Endothelial cell of umbilical vein (primary cell): ENCODE measurements around the gene RUVBL1. TPM values are rescaled to one million over a fixed set of nuclear protein-coding genes. Genes with fewer than 3 reads are reported as not detected.
A peak's percentile ranks its signal among the peaks of the same experiment; 100 is the strongest.

Experiments used
- BruUV-seq: library from RNA; stranded (reverse); fragments of 400-500 nt; replicated peaks from 2 replicates; lab custom pipeline; 2021; lab: Mats Ljungman, UMichigan
- CTCF ChIA-PET: fragments of 300-600, 350-600 bp; sonication (Branson Sonifier 250); formaldehyde crosslinking; loops from one replicate; lab custom pipeline; 2021; ENCODE audit warnings: antibody characterized with exemption, inconsistent platforms; lab: Charles Lee
- POLR2A ChIA-PET: fragments of 300-600, 350-600 bp; sonication (Branson Sonifier 250); formaldehyde crosslinking; loops from one replicate; lab custom pipeline; 2021; ENCODE audit warnings: antibody characterized with exemption, inconsistent platforms; lab: Charles Lee
- DNase-seq: peaks from one replicate; pipeline ENCODE4 v3.0.0-alpha.2; 2011; ENCODE audit warnings: low read depth, low spot score
- FAIRE-seq: peaks from 2 replicates; lab custom pipeline; 2011; peaks lifted over from hg19 to GRCh38; lab: Jason Lieb, UNC
- H2AFZ ChIP-seq: 2 replicates; pipeline ENCODE4 v1.6.0; 2012; ENCODE audit warnings: low read depth, low read length, control low read depth, inconsistent platforms
- H3K27ac ChIP-seq: 2 replicates; pipeline ENCODE4 v1.5.1; 2011; ENCODE audit warnings: low read depth, mild to moderate bottlenecking, control low read depth, low read length, moderate library complexity; ENCODE audit not compliant: insufficient read depth
- H3K27me3 ChIP-seq, 2 experiments: 2 replicates each; pipeline versions ENCODE4 v1.6.0 to v1.6.1; 2011; ENCODE audit warnings: low read length in 2 of 2, mixed read lengths in 1 of 2; ENCODE audit not compliant: control insufficient read depth in 2 of 2, insufficient read depth in 2 of 2
- H3K36me3 ChIP-seq, 2 experiments: 2 replicates in 1 of 2; 3 replicates in 1 of 2; pipeline ENCODE4 v1.5.1; 2011; ENCODE audit warnings: low read length in 2 of 2, mild to moderate bottlenecking in 1 of 2, moderate library complexity in 1 of 2; ENCODE audit not compliant: control insufficient read depth in 2 of 2, insufficient read depth in 2 of 2; ENCODE audit errors: extremely low read depth in 1 of 2
- H3K4me1 ChIP-seq: 3 replicates; pipeline ENCODE4 v1.5.1; 2011; ENCODE audit warnings: mild to moderate bottlenecking, low read length; ENCODE audit not compliant: control insufficient read depth, insufficient read depth; ENCODE audit errors: extremely low read depth
- H3K4me2 ChIP-seq: 2 replicates; pipeline ENCODE4 v1.6.1; 2011; ENCODE audit warnings: low read length, control low read depth, mixed read lengths; ENCODE audit not compliant: insufficient read depth
- H3K4me3 ChIP-seq, 3 experiments: fragments of 200-600 bp in 1 of 3; sonication (generic), shearing (Covaris generic) in 1 of 3; replicated peaks in 1 of 3; 2 replicates each; pipeline ENCODE4 v1.5.1; 2011 to 2016; ENCODE audit warnings: control low read depth in 3 of 3, low read length in 3 of 3, mild to moderate bottlenecking in 2 of 3, inconsistent platforms in 1 of 3, low read depth in 1 of 3, moderate library complexity in 1 of 3; ENCODE audit not compliant: insufficient read depth in 1 of 3
- H3K79me2 ChIP-seq: 2 replicates; pipeline ENCODE4 v1.6.0; 2012; ENCODE audit warnings: low read length, inconsistent platforms; ENCODE audit not compliant: control insufficient read depth, insufficient read depth
- H3K9ac ChIP-seq: replicated peaks from 2 replicates; pipeline ENCODE3; 2011; ENCODE audit warnings: low read length, control low read depth; ENCODE audit not compliant: insufficient read depth; ENCODE audit errors: extremely low read depth
- H3K9me1 ChIP-seq: replicated peaks from 3 replicates; pipeline ENCODE4 v1.6.0; 2011; ENCODE audit warnings: mild to moderate bottlenecking, low read length; ENCODE audit not compliant: control insufficient read depth, insufficient read depth; ENCODE audit errors: extremely low read depth
- H3K9me3 ChIP-seq: replicated peaks from 2 replicates; pipeline ENCODE4 v1.5.1; 2012; ENCODE audit warnings: low read length, inconsistent platforms; ENCODE audit not compliant: control insufficient read depth, insufficient read depth
- H4K20me1 ChIP-seq: replicated peaks from 2 replicates; pipeline ENCODE3; 2011; ENCODE audit warnings: mild to moderate bottlenecking, low read length; ENCODE audit not compliant: control insufficient read depth, insufficient read depth; ENCODE audit errors: extremely low read depth
- EZH2 ChIP-seq: IDR thresholded peaks from 2 replicates; pipeline ENCODE4 v1.6.1; 2012; ENCODE audit warnings: borderline replicate concordance, low read depth, mild to moderate bottlenecking, moderate library complexity, low read length, inconsistent platforms; ENCODE audit not compliant: severe bottlenecking
- GATA2 ChIP-seq: IDR thresholded peaks from 2 replicates; pipeline ENCODE4 v1.7.0; 2011; ENCODE audit warnings: low read depth, mild to moderate bottlenecking, moderate library complexity, mixed read lengths, low read length; ENCODE audit not compliant: insufficient read length, insufficient read depth
- JUN ChIP-seq: IDR thresholded peaks from 2 replicates; pipeline ENCODE4 v1.6.1; 2011; ENCODE audit warnings: borderline replicate concordance, low read depth; ENCODE audit not compliant: insufficient read length, insufficient read depth
- POLR2A ChIP-seq: IDR thresholded peaks from 2 replicates; pipeline ENCODE4 v1.6.1; 2012; ENCODE audit warnings: low read depth, mild to moderate bottlenecking, control low read depth, low read length
- POLR2AphosphoS5 ChIP-seq: IDR thresholded peaks from 2 replicates; pipeline ENCODE4 v1.6.1; 2012; ENCODE audit warnings: low read depth, mild to moderate bottlenecking, control low read depth, low read length, moderate library complexity; ENCODE audit not compliant: insufficient read depth
- dilution Hi-C: fragments of 300-500 bp; cut with MboI; formaldehyde crosslinking; loops from one replicate; pipeline ENCODE4 v1.15.0; 2019; ENCODE audit warnings: low sequenced_read_pairs; ENCODE audit not compliant: extremely low pct_ligation_motif_present
- intact Hi-C: fragments of 100-400 bp; cut with micrococcal nuclease; formaldehyde crosslinking; loops from one replicate; pipeline ENCODE4 v1.10.0; 2022
- polyA plus RNA-seq, 4 experiments: library from polyadenylated mRNA; depleted of rRNA in 3 of 4; stranded (reverse) in 3 of 4; unstranded in 1 of 4; fragments of >200 nt; gene quantifications; 2 replicates each; pipeline versions ENCODE4 v1.2.1 to v1.2.3, GENCODE V29; 2011 to 2012; ENCODE audit warnings: missing spikeins in 1 of 4
- total RNA-seq: library from RNA; stranded (reverse); gene quantifications from 2 replicates; pipeline ENCODE4 v1.2.3, GENCODE V29; 2021
- TF ChIP-seq, protein P1 (sequence below): IDR thresholded peaks from 2 replicates; pipeline ENCODE4 v1.6.1; 2011; ENCODE audit not compliant: insufficient read depth, insufficient read length

RUVBL1 gene
- total and polyA plus RNA-seq, 2 donors (not counting 3 experiments of a cell fraction or from before 2014, with no cell fraction given) = 52.5 to 58.5 TPM

DNA sequence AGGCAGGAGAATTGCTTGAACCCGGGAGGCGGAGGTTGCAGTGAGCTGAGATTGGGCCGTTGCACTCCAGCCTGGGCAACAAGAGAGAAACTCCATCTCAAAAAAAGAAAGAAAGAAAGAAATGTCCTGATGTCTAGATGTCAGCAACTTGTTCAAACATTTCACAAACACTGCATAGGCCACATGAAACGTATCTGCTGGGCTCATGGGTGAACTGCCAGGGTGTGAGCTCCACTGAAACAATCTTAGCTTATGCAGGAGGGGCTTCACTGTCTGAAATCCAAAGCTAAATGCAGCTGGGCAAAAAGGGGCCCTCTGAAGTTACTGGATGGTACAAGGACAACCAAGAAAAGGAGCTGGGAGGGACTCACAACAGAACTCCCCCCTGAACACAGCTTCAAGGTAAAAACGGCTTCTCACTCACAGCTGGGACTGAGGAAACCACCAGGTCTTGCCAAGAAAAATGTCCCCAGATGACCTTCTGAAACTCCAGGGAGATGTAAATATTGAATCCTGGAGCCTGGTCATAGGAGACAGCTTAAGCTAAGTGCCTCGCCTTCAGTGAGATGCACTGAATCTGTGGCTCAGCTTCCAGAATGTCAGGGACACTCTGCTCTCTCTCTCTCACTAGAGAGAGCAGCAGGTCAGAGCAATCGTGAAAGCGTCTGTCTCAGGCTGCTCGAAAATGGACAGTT, 39.5 kb downstream of the RUVBL1 start:
- Histone ChIP-seq H3K4me1 (peaks cover 5% of the 10 kb centered on the region), H3K36me3 (peaks cover 3 to 25% of the 10 kb centered on the region in 2 experiments), H3K27me3 (no peaks in the 10 kb centered on the region), H3K9me3 (no peaks in the 10 kb centered on the region), H3K9me1 (no peaks in the 10 kb centered on the region), H3K9ac (no peak overlapping the region), H4K20me1 (no peaks in the 10 kb centered on the region), H2AFZ (no peak overlapping the region), H3K27ac (no peak overlapping the region), H3K4me2 (no peak overlapping the region), H3K4me3 (no peak overlapping the region), H3K79me2 (no peaks in the 10 kb centered on the region)
- ChIA-PET CTCF (interaction anchor here (0.9 to 3.3 kb wide), 5 partner anchors 8 to 49 kb away, joined by 3 to 16 read pairs (median 5); partner anchors contain the start of gene RUVBL1), POLR2A (no interaction called here)
- BruUV-seq = no TSS peak
- FAIRE-seq (no peak), DNase-seq (peak; percentile 57)
- intact Hi-C loops (no loop called here), dilution Hi-C loops (no loop called here)
- TF ChIP-seq POLR2AphosphoS5 (no peak), EZH2 (no peak), JUN (no peak), POLR2A (no peak)

DNA sequence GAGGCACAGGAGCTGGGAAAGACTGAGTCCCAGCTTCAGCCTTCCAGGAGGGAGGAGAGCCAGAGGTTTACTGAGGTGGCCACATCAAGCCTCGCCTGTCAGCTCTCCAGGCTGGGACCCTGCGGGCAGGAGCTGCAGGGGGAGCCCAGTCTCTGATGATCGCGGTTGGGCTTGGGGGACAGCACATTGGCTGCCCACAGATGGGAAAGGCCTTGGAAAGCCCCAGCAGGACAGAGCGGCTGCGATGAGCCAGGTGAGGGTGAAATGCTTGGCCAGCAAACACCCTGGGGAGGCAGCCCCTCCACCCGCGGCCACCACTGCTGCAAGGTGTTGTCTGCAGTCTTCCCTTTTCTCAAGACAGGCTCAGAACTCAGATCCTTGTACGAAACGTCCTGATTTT, 40.2 kb downstream of the RUVBL1 start:
- no TSS peak for BruUV-seq
- DNase-seq (no peak), FAIRE-seq (no peak)
- H3K4me1 ChIP-seq = peaks cover 5% of the 10 kb centered on the region
- H3K4me3 ChIP-seq = no peak overlapping the region
- H3K4me2 ChIP-seq = no peak overlapping the region
- intact Hi-C loops = no loop called here
- dilution Hi-C loops = no loop called here
- H3K9me3 ChIP-seq = no peaks in the 10 kb centered on the region
- H3K79me2 ChIP-seq = no peaks in the 10 kb centered on the region
- H3K9ac ChIP-seq = no peak overlapping the region
- H3K36me3 ChIP-seq = peaks cover 3 to 28% of the 10 kb centered on the region in 2 experiments
- H3K9me1 ChIP-seq = no peaks in the 10 kb centered on the region
- no peaks in the 10 kb centered on the region for H4K20me1 ChIP-seq
- H2AFZ ChIP-seq = no peak overlapping the region
- no peaks in the 10 kb centered on the region for H3K27me3 ChIP-seq
- no peak overlapping the region for H3K27ac ChIP-seq
- TF ChIP-seq GATA2 = no peak
- TF ChIP-seq, protein P1, sequence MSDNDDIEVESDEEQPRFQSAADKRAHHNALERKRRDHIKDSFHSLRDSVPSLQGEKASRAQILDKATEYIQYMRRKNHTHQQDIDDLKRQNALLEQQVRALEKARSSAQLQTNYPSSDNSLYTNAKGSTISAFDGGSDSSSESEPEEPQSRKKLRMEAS = no peak
- no peak for TF ChIP-seq JUN
- TF ChIP-seq POLR2AphosphoS5 = no peak
- ChIA-PET CTCF (interaction anchor here (1.5 to 3.3 kb wide), 3 partner anchors 12 to 50 kb away, joined by 5 to 16 read pairs (median 10); no protein-coding TSS in a partner anchor), POLR2A (no interaction called here)
